Spleen (tissue), 7 donors: ENCODE measurements around the gene DSCAML1.

ENCODE experiments used
- POLR2AphosphoS5 ChIP-seq, 3 donors: sonication (generic); formaldehyde crosslinking; IDR thresholded peaks; one replicate each; pipeline ENCODE4 v1.5.1; 2017; ENCODE audit warnings: antibody characterized with exemption in 3 of 3
- TF ChIP-seq, protein P1 (sequence below), 11 experiments: fragments of 200-600 bp in 7 of 11; fragments of 450-650 bp in 4 of 11; sonication (generic) in 4 of 11; IDR thresholded peaks in 8 of 11; conservative IDR thresholded peaks in 3 of 11; 1 replicate in 7 of 11; 2 replicates in 4 of 11; pipeline versions ENCODE4 v1.4.0 to v1.8.0; 2016 to 2021; ENCODE audit warnings: antibody characterized with exemption in 11 of 11, inconsistent platforms in 4 of 11, mild to moderate bottlenecking in 1 of 11
- donor health status: DM: no; HTN: no; CAD: no; lungs with moderate emphysema.
- donor health status: DM: no; HTN: no; CAD: no.
- donor health status: DM: no; HTN: no; CAD: no.

DNA sequence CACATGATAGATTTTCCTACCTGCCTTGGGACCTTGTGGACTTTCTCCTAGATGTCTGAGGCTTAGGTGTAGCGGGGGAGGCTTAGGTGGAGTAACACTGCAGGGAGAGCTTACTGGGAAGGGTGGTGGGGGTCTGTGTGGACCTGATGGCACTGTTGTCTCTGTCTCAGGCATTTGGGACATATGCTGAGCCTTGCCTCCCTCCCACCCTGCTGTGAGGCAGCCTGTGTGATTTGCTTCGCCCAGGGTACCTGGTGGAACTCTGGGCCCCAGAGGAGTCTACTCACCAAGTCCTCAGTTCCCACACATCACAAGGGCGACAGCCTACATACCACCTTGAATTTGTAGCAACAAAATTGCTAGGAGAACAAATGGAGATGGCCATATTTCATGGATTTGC, 388.7 kb downstream of the DSCAML1 start:
- TF ChIP-seq, protein P1, sequence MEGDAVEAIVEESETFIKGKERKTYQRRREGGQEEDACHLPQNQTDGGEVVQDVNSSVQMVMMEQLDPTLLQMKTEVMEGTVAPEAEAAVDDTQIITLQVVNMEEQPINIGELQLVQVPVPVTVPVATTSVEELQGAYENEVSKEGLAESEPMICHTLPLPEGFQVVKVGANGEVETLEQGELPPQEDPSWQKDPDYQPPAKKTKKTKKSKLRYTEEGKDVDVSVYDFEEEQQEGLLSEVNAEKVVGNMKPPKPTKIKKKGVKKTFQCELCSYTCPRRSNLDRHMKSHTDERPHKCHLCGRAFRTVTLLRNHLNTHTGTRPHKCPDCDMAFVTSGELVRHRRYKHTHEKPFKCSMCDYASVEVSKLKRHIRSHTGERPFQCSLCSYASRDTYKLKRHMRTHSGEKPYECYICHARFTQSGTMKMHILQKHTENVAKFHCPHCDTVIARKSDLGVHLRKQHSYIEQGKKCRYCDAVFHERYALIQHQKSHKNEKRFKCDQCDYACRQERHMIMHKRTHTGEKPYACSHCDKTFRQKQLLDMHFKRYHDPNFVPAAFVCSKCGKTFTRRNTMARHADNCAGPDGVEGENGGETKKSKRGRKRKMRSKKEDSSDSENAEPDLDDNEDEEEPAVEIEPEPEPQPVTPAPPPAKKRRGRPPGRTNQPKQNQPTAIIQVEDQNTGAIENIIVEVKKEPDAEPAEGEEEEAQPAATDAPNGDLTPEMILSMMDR (IDR thresholded peaks at IDR 0.05 in 8 of 11, conservative IDR thresholded peaks at IDR 0.05 in 3 of 11), result no peak
- TF ChIP-seq POLR2AphosphoS5 (IDR thresholded peaks at IDR 0.05), result no peak
